Measurements from ENCODE around the gene GRID2IP. TPM values are rescaled to one million over a fixed set of nuclear protein-coding genes. Genes with fewer than 3 reads are reported as not detected.

Gene GRID2IP
- total RNA-seq, 1 donor from 2014 or later = 0.41 TPM

DNA sequence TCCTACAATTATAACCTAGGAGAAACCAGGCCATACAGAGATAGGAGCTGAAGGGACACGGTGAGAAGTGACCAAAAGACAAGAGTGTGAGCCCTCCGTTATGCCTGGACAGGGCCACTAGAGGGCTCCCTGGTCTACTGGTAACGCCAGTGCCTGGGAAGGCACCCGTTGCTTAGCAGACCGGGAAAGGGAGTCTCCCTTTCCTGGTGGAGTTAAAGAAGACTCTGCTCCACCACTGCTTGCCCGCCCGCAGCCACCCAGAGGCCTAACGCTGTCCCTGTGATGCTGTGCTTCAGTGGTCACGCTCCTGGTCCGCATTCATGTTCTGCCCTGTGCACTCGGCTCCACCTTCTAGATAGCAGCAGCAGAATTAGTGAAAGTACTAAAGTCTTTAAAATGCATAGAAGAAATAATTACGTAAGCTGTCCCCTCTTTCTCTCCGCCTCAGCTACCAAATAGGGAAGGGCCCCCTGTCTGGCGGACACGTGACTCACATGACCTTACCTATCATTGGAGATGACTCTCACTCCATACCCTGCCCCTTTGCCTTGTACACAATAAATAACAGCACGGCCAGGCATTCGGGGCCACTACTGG, 34.8 kb downstream of the GRID2IP start:
- no peaks in the 10 kb centered on the region for H3K36me3 ChIP-seq
- no peaks in the 10 kb centered on the region for H3K9me3 ChIP-seq
- peak; percentile 82 to 84 for ATAC-seq
- peaks cover 7% of the 10 kb centered on the region for H3K4me1 ChIP-seq
- H3K27me3 ChIP-seq (ENCODE audit: low read depth) = no peaks in the 10 kb centered on the region
- peak; percentile 88 for DNase-seq
- TF ChIP-seq, protein P1, sequence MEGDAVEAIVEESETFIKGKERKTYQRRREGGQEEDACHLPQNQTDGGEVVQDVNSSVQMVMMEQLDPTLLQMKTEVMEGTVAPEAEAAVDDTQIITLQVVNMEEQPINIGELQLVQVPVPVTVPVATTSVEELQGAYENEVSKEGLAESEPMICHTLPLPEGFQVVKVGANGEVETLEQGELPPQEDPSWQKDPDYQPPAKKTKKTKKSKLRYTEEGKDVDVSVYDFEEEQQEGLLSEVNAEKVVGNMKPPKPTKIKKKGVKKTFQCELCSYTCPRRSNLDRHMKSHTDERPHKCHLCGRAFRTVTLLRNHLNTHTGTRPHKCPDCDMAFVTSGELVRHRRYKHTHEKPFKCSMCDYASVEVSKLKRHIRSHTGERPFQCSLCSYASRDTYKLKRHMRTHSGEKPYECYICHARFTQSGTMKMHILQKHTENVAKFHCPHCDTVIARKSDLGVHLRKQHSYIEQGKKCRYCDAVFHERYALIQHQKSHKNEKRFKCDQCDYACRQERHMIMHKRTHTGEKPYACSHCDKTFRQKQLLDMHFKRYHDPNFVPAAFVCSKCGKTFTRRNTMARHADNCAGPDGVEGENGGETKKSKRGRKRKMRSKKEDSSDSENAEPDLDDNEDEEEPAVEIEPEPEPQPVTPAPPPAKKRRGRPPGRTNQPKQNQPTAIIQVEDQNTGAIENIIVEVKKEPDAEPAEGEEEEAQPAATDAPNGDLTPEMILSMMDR (IDR thresholded peaks at IDR 0.05) = peak; percentile 86
- H3K27ac ChIP-seq = no peak overlapping the region
- peak overlapping the region; percentile 39 for H3K4me3 ChIP-seq
- intact Hi-C loops (cut with DNase I) = no loop called here

DNA sequence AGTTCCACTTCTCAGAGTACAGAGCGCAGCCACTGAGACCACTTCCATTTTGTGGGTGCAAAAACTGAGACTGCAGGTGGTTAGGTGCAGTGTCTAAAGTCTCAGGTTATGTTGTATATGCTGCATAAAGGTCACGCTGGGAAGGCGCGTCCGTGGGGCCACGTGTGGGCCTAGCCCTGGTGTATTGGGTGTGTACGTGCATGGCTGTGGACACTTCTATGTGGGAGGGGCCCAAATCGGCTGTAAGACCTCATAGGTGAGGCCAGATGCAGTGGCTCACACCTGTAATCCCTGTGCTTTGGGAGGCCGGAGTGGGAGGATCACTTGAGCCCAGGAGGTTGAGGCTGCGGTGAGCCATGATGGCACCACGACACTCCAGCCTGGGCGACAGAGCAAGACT, 37.7 kb downstream of the GRID2IP start:
- no peak for ATAC-seq
- intact Hi-C loops (cut with DNase I) = no loop called here

DNA sequence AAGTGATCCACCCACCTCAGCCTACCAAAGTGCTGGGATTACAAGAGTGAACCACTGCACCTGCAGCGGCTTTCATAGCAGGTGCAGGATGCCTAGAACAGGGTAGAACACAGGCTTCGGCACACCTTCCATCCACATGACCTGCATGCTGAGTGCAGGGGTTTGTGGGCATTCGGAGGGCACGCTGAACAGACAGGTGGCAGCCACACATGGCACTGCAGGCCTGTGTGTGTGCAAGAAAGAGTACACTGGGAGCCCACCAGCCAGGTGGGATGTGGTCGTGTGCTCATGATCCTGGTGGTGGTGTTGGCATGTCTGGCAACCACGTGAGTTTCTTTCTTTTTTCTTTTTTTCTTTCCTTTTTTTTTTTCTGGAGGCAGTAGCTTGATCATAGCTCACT, 38.4 kb downstream of the GRID2IP start:
- H3K9me3 ChIP-seq = no peaks in the 10 kb centered on the region
- H3K36me3 ChIP-seq = no peaks in the 10 kb centered on the region
- DNase-seq (no peak), ATAC-seq (no peak)
- TF ChIP-seq, protein P1 (IDR thresholded peaks at IDR 0.05) = no peak
- H3K27me3 ChIP-seq (ENCODE audit: low read depth) = no peaks in the 10 kb centered on the region
- H3K4me3 ChIP-seq = no peak overlapping the region
- H3K4me1 ChIP-seq = peaks cover 7% of the 10 kb centered on the region
- intact Hi-C loops (cut with DNase I) = no loop called here
- H3K27ac ChIP-seq = no peak overlapping the region

More for the DNA sequence above, 37.7 kb downstream of the GRID2IP start:
- Histone ChIP-seq H3K27ac (no peak overlapping the region), H3K9me3 (no peaks in the 10 kb centered on the region), H3K36me3 (no peaks in the 10 kb centered on the region), H3K4me3 (no peak overlapping the region), H3K27me3 (ENCODE audit: low read depth) (no peaks in the 10 kb centered on the region), H3K4me1 (peaks cover 7% of the 10 kb centered on the region)
- DNase-seq = no peak
- TF ChIP-seq, protein P1 (IDR thresholded peaks at IDR 0.05) = no peak

DNA sequence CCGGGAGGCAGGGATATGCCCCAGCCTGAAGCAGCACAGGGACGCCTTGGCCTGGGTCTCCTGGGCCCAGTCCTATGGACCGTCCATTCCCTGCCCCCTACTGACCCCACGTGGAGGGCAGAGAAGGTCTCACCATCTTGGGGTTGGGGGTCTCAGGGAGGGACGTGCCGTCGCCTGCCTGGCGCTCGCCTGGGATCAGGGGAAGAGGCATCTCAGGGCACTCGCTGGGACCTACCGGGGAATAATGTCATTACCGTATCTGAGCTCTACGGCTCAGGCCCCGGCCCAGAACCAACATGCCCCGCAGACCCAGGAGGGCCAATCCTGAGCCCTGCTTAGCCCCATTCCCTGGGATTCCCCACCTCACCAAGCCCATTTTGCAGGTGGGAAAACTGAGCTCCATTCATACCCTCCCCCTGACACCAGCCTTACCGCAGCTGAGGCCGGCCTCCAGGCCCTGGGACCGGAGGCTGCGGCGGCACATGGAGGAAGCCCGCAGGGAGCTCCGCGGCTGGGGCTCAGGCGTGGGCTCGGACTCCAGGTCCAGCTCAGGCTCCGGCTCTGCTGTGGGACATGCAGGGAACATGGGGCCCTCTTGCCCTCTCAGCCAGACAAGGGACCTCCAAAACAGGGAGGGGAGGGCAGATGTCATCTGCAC, 40.7 kb downstream of the GRID2IP start:
- H3K27me3 ChIP-seq (ENCODE audit: low read depth) = no peaks in the 10 kb centered on the region
- no peak overlapping the region for H3K4me3 ChIP-seq
- intact Hi-C loops (cut with DNase I) = no loop called here
- no peak overlapping the region for H3K27ac ChIP-seq
- DNase-seq = no peak
- no peak for ATAC-seq
- H3K9me3 ChIP-seq = no peaks in the 10 kb centered on the region
- TF ChIP-seq, protein P1 (IDR thresholded peaks at IDR 0.05) = no peak
- no peaks in the 10 kb centered on the region for H3K4me1 ChIP-seq
- no peaks in the 10 kb centered on the region for H3K36me3 ChIP-seq

DNA sequence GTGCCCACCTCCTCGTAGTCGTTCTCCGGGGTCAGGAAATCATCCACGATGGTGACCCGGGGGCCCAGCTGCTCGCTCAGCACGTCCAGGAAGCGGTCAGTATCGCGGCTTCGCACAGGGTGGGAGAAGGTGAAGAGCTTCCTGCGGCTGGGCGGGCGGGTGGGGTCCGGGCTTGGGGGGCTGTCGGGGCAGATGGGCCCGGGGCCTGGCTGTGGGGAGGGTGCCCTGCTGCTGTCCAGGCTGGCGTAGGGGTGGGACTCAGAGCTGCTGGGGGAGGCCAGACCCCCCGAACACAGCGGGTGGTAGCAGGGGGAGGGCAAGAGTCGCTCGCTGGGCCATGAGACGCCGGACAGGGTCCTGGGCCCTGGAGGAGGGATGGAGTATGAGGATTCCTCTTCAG, 42.3 kb downstream of the GRID2IP start:
- intact Hi-C loops (cut with DNase I) = no loop called here
- Histone ChIP-seq H3K4me3 (no peak overlapping the region), H3K27ac (no peak overlapping the region), H3K27me3 (ENCODE audit: low read depth) (no peaks in the 10 kb centered on the region), H3K4me1 (peaks cover 7% of the 10 kb centered on the region), H3K9me3 (no peaks in the 10 kb centered on the region), H3K36me3 (no peaks in the 10 kb centered on the region)
- DNase-seq (no peak), ATAC-seq (no peak)
- TF ChIP-seq, protein P1 (IDR thresholded peaks at IDR 0.05) = no peak
